Esophagus muscularis mucosa (tissue), 3 donors: ENCODE results near the gene NEDD8.

Experiments used
- CTCF ChIP-seq, 3 experiments: fragments of 200-600 bp in 2 of 3; fragments of 450-650 bp in 1 of 3; sonication (generic) in 2 of 3; IDR thresholded peaks; one replicate each; pipeline ENCODE4 v1.5.1; 2017 to 2019; ENCODE audit warnings: antibody characterized with exemption in 3 of 3, mild to moderate bottlenecking in 2 of 3, moderate library complexity in 1 of 3
- POLR2A ChIP-seq: fragments of 450-650 bp; IDR thresholded peaks from one replicate; pipeline ENCODE4 v1.6.1; 2017; ENCODE audit warnings: antibody characterized with exemption, moderate library complexity, mild to moderate bottlenecking, low read depth
- POLR2AphosphoS5 ChIP-seq, 2 donors: sonication (generic); formaldehyde crosslinking; IDR thresholded peaks; one replicate each; pipeline ENCODE4 v1.6.1; 2017; ENCODE audit warnings: antibody characterized with exemption in 2 of 2

DNA sequence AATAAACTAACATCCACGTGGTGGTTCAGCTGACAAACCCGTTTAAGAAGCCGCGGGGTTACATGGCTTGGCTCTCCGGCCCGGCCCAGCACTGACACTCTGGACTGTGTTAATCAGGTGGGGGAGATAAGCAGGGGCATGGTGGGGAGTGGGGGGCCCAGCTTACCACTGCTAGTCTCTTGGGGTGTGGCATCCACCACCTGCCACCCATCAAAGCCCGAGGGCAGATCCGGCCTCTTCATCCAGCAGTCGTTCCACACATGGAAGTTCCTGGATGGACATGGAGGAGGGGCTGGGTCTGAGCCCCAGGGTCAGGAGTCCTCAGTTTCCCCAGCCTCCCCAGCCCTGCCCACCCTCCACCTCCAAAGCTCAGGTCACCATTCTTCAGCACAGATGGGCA lies 26.0 kb upstream of the NEDD8 start:
- TF ChIP-seq CTCF (IDR thresholded peaks at IDR 0.05): no peak
- TF ChIP-seq POLR2A: no peak
- no peak for TF ChIP-seq POLR2AphosphoS5 (IDR thresholded peaks at IDR 0.05)
